GM12873 (cell line): Measurements from ENCODE around the gene METTL23.

Experiments used
- CTCF ChIP-seq: IDR thresholded peaks from 2 replicates; pipeline ENCODE4 v1.5.1; 2012; ENCODE audit warnings: low read depth, mild to moderate bottlenecking, moderate library complexity, low read length, control low read depth; ENCODE audit not compliant: insufficient read depth; ENCODE audit errors: missing control alignments

METTL23 gene

GRCh38 chr17:76720211-76720610, 6.4 kb upstream of the METTL23 start:
- TF ChIP-seq CTCF = no peak

DNA sequence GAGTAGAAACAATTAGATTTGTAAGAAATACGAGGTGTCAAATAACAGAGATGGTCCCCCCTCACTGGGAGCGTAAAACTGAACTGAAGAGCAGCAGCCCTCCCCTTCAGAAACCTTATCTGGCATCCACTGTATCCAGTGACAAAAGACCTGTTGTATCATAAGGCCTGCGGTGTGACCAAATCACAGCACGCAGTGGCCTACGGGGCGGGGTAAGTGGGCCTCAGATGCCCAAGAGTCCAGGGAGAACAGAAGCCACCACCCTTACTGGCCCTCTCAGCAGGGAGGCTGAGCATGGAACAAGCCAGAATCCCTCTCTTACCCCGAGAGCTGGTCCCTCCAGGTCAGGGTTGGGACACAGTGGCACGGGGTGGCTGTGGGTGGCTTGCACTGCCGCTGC, 5.7 kb upstream of the METTL23 start:
- no peak for TF ChIP-seq CTCF

DNA sequence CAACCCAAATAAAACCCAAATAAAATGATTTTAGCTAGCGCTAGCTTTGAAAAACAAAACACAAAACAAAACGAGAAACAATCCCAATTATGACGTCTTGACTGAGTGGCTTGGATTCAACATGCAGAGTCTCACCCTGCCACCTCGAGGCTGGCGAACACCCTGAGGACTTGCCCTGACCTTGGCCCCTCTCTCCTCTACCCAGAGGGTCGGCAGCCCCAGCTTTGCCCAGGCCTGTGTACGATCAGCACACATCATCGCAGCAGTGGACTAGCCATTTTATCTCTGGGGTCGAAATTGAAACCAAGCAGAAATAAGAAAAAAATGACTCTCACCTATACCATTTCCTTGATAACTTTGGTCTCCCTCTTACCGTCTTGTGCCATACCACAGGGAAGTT, 5.2 kb upstream of the METTL23 start:
- TF ChIP-seq CTCF = no peak

GRCh38 chr17:76722279-76722678, 4.4 kb upstream of the METTL23 start:
- TF ChIP-seq CTCF = no peak

DNA sequence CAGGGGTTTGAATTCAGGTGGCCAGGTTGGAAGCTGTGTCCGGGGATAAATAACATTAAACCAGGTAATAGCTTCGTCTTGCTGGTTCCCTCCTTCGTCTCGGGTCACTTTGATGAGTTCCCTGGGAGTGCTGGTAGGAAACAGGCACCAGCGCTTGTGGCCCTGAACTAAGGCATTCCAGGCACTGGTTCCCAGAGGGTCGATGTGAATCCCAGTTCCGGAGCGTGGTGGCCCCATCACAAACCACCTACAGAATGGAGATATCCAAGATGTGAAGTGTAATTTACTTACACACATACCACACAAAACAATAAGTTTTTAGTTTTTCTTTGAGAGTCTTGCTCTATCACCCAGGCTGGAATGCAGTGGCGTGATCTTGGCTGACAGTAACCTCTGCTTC, 2.8 kb upstream of the METTL23 start:
- TF ChIP-seq CTCF = no peak

- TF ChIP-seq CTCF = no peak
Measured at GRCh38 chr17:76725580-76726230, 934 bp upstream of the METTL23 start.

DNA sequence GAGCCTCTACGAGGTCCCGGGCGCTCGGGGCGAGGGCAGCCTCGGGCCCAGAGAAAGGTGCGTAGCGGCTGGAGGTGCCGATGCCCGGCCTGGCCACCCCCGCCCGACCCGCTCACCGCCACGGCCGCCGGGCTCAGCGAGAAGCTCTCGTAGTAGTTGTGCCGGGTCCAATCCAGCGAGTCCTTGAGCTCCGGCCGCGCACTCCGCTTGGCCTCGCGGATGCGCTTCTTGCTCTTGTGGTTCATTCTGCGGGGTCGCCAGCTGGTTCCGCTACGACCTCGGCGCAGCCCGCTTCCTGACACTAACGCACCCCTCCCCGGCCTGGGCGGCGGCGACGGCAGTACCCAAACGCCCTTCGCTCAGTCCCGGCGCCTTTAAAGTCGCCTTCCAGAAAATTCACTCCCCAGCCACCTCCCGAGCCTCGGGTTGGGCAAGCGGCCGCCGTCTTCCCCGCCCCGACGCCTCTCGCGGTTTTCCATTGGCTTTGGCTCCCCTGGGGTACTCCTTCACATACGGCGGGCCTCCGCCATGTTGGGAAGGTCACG, 336 bp upstream of the METTL23 start, which contains the start of gene JMJD6:
TSS of gene JMJD6 (minus strand) at position 376 of the 545 bp plus-strand sequence. CDS start at position 245, 131 bp downstream.
- TF ChIP-seq CTCF = no peak
